Hematopoietic multipotent progenitor cell treated with erythropoietin and hydrocortisone succinate and interleukin-3 and kit ligand, for 6 days (in vitro differentiated cells): ENCODE data around the gene DYDC2.
A peak's percentile ranks its signal among the peaks of the same experiment; 100 is the strongest.
"Not testable (repeated sequence)": the region's sequence is repeated elsewhere in the genome, so short reads cannot be mapped to it uniquely, and the experiment has no call there.

Source experiments
- DNase-seq: peaks from one replicate; pipeline ENCODE4 v3.0.0-alpha.2; 2015

DYDC2 gene, protein sequence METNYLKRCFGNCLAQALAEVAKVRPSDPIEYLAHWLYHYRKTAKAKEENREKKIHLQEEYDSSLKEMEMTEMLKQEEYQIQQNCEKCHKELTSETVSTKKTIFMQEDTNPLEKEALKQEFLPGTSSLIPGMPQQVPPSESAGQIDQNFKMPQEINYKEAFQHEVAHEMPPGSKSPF

DNA sequence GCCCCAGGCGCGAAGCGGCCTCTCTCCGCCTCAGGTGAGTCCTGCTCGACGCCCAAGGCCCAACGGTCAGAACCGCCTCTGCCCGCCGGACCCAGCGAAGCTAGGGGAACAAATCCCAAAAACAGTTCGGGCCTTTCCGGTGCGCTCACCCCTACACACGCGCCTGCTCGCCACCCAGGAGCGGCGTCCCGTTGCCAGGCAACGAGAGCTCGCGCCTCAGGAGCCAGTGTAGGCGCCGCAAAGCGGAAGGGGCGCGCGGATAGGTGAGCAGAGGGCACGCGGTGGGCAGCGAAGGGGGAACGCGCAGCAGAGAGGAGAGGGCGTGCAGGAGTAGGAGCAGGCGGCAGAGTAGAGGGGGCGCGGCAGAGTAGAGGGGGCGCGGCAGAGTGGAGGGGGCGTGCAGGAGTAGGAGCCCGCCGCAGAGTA is at the start of gene DYDC2, which contains the start of gene DYDC1:
DYDC2 (plus strand) TSS at position 219 of the 426 bp plus-strand sequence. CDS start 5,663 bp downstream, outside the sequence.
DYDC1 (minus strand) TSS at position 193 of the 426 bp plus-strand sequence. CDS start 4,154 bp downstream, outside the sequence.
- peak; percentile 69 for DNase-seq

DNA sequence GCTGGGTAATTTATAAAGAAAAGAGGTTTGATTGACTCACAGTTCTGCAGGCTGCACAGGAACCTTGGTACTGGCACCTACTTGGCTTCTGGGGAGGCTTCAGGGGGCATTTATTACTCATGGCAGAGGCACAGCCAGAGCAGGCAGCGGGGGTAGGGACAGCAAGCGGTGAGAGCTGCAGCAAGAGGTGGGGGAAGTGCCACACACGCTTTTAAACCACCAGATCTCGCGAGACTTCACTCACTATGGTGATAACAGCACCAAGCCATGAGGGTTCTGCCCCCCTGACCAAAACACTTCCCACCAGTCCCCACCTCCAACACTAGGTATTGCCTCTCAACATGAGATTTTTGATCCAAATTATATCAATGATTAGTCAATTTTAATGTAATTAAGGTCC is 43.1 kb upstream of the DYDC2 start:
- no peak for DNase-seq

DNA sequence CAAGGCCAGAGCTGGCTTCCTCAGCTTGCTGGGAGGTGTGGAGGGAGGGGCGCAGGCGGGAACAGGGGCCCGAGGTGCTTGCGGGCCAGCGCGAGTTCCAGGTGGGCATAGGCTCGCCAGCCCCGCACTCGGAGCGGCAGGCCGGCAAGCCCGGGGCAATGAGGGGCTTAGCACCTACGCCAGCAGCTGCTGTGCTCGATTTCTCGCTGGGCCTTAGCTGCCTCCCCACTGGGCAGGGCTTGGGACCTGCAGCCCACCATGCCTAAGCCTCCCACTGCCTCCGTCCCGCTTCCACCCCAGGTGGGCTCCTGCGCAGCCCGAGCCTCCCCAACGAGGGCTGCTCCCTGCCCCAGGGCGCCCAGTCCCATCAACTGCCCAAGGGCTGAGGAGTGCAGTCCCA is 41.2 kb upstream of the DYDC2 start:
- no peak for DNase-seq

DNA sequence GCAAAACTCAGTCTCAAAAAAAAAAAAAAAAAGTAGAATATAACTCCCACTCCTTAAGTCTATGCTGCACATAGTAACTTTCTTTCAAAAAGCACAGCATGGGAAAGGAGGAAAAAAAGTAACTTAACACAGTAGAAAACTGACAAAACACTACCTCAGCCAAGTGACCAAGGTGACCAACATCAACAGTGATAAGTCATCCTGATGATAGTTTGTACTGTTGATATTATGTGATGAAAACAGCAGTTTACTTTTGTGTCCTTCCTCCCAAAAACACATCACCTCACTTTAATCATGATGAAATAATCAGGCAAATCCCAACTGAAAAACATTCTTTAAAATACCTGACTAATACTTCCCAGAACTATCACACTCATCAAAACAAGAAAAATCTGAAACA is 37.8 kb upstream of the DYDC2 start:
- no peak for DNase-seq

DNA sequence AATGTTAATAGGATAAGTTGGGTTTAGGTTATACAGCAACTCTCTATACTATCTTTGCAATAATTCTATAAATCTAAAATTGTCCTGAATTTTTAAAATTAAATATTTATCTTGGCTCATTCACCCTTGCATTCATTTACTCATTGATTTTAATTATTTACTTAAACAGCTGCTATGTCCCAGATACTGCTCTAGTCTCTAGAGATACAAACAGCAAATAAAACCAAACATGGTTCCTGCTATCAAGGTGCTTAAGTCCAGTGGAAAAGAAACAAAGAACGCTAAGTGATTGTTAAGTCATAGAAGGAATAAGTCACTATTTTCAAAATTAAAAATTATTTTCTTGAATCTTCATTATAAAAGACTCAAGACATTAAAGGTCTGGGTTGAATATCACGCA is 37.3 kb upstream of the DYDC2 start:
- no peak for DNase-seq

DNA sequence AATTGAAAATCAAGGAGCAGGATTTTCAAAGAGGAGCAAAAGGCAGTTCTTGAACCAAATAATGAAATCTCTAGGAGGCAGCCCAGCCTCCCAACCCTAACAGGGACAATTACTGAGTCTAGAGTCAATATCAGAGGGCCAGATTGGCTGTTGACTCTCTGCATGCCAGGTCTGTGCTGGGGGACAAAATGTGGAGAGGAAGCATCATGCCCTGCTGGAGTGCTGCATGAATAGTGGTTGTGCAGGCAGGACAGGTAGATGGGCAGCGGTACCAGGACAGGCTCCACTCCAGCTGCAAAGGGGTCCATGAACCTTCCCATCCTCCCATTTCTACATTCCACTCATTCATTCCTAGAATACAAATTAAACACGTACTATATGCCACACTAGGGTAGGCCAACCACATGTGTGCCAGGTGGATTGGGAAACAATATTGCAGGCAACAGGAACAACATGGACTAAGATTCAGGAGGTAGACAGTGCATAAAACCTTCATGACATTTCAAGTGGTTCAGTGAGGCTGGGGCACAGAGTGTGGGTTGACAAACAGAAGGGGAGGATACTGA is 36.8 kb upstream of the DYDC2 start:
- no peak for DNase-seq

DNA sequence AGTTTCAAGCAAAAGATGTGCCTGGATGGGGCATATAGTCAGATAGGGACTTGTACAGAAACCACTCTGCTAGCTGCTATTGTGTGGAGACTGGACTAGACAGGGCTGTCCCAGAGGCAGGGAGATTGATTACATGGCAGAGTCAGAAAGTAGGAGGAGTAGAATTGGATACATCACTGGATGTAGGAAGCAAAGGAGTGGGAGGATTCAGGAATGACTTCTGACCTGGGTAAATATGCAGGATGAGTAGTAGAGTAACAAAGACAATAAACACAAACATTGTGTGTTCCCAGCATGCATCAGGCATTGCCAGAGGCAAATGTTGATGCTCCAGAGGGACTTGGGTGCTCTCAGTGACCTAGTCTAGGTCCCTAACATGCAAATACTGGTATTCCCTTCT is 36.2 kb upstream of the DYDC2 start:
- no peak for DNase-seq

DNA sequence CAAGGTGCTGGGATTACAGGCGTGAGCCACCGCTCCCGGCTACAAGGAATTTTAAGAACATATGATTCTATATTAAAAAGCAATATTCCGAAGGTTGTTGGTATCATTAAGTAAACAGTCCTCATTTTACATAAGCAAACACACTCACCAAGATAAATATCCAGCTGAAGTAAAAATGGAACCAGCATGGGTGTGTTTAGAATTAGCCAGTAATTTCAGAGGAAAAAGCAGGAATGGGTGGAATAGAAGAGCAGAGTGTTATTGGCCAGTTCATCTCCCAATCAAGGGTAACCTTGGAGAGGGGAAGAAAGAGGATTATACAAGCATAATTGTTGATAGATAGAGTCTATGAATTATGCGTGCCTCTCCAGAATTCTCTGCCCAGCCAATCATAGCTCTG is 35.4 kb upstream of the DYDC2 start:
- DNase-seq = no peak

DNA sequence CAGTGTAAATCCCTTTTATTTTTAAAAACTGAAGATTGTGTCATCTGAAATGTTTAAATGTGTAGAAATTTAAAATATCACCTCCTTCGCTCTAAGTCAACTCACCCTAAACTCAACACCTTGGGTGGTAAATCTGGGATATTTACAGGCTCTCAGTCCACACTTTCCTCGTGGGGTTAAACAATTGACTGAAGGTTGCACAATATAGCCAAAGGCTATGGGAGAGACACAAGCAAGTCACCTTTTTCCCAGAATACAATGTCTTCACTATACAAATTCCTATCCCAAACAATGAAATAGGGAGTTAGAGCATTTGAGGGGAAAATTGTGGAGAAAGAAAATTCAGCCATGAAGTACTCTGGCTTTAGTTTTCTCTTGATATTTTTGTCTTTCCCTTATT is 34.4 kb upstream of the DYDC2 start:
- DNase-seq = no peak

DNA sequence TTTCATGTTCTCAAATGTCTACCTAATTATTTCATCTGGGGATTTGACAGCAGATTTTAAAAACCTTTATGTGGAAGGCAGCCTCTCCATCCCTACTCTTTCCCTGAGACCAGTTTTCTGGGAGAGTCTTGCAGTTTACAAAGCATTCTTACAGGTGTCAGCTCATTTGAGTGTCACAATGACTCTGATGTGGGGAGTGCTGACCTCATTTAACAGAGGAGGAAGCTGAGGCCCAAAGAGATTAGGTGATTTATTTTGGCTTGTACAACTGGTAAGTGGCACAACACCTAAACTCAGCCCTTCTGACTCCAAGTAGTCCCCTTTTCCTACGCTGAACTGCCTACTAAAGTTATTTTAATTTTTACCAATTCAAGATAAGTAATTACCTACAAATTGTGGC is 33.9 kb upstream of the DYDC2 start:
- DNase-seq = no peak

DNA sequence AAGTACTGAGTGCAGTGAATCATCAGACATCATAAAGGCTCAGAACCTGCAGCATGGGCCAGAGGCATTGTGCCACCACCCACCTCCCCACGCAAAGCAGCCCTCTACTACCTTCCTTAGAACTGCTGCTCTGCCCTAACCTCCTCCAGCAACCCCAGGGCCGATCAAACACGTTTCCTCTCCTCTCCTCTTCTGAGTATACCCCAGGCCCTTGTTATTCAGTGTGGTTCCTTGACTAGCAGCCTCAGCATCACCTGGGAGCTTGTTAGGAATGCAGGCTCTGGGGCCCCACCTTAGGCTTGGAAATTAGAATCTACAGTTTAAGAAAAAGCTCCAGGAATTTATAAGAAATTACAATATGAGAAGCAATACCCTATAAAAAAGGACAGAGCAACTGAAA is 33.3 kb upstream of the DYDC2 start:
- no peak for DNase-seq

DNA sequence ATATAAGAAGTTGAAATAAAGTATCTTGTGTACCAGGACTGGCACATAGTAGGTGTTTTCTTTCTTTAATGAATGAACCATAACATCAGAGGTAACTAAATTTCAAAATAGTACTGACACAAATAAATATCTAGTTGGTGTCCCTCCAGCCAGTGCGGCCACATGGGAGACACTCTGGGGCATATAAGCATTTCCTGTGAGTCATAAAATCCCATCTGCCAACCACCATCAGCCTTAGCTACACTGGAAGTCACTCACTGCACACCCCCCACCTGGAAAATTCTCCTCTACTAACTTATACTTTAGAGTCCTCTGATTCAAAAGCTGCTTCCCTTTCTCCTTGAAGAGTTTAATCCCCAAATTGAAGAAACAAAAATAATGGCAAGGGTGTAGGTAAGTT is 32.5 kb upstream of the DYDC2 start:
- DNase-seq = no peak

DNA sequence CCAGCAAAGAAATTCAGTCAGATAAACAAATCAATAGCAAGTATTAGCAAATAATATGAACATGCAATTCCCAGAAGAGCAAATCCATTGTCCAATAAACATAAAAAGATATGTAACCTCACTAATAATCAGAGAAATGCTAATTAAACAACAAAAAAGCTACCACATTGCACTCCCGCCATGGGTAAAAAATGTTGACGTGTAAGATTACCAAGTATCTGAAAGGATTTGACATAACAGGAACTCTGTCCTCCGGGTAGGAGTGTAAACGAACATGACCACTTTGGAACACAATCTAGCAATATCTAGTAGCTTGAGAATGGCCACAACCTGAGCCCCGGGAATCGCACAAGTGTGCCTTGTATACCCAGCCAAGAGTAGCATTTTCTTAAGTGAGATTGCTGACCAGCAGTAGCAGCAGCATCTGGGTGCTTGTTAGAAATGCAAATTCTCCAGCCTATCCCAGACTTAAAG is 31.7 kb upstream of the DYDC2 start:
- no peak for DNase-seq

DNA sequence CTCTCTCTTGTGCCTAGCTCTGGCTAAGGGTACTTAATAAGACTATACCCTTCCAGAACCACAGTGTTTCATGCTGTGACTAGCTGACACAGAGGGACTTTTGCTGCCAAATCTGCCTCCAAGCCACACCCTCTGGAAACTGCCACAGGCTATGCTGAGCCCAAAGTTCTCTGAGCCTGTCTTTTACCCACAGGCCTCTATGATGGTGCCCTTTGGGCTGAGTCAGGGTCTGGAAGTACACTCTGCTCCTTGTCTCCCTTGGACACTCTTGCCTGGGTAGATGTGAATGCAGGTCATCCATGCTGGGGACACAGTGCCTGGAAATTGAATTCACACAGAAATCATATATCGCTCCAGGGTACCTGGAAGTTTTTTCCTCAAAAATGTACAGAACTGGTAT is 22.6 kb upstream of the DYDC2 start:
- DNase-seq = no peak

DNA sequence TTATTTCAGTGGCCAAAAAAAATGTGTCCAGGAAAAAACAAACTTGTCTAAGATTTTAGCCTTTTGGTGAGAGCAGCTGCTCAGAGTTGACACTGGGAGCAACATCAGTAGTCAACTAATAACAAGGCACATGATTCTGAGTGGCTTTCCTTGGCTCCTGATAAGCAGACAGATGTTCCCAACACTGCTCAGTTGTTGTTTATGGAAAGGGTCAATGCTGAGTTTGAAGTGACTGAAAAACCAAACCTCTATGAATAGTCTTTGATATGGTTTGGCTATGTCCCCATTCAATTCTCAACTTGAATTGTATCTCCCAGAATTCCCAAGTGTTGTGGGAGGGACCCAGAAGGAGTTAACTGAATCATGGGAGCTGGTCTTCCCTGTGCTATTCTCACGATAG is 12.3 kb upstream of the DYDC2 start:
- no peak for DNase-seq

DNA sequence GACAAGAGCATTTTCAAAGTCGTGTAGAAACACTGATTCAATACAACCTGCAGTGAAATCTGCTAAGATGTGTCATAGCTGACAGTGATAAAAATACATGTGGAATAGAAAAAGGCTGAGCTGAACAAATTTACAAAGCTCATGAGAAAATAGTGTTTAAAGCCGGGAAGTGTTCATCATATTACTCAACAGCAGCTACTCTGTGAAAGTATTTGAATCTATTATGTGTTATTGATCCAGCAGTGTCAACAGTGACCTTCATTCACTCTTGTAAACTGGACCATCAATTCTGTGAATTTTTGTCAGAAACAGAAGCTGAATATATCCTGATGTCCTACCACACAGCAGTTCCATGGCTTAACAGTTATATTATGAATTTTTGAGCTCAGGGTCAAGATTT is 11.7 kb upstream of the DYDC2 start:
- no peak for DNase-seq

DNA sequence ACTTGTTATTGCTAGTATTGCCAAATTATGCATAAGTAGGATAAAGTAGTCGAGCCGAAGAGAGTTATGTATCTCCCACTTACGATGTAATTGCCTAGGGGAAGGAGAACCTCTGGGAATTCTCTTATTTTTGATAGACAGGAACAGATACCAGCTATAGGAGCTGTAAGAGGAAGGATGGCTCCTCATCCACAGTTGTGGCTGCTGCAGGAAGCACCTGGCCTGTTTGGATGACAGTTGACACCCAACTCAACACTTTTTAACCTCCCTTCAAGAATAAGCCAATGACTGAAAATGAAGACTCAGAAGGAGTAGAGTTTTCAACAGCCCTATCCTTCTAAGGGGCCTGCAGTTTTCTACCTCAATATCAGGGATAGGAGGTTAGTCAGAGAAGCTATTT is 6.3 kb upstream of the DYDC2 start:
- no peak for DNase-seq

DNA sequence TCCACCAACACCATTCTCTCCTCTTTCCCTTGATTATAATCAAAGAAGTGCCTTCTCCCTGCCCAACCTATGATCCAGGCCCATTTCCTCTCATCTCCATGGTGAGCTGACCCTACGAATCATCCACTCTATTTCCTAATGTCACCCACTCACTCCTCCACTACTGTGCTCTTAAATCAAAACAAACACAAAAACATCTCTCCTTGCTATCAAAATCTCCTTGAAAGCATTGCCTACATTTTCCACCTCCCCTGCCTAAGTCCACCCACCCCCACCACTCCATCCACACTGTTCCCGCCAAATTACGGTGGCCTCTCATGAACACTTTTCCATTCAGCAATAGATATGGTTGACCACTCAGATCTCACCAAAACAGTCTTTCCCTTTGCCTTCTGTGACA is 5.4 kb upstream of the DYDC2 start:
- DNase-seq = no peak

DNA sequence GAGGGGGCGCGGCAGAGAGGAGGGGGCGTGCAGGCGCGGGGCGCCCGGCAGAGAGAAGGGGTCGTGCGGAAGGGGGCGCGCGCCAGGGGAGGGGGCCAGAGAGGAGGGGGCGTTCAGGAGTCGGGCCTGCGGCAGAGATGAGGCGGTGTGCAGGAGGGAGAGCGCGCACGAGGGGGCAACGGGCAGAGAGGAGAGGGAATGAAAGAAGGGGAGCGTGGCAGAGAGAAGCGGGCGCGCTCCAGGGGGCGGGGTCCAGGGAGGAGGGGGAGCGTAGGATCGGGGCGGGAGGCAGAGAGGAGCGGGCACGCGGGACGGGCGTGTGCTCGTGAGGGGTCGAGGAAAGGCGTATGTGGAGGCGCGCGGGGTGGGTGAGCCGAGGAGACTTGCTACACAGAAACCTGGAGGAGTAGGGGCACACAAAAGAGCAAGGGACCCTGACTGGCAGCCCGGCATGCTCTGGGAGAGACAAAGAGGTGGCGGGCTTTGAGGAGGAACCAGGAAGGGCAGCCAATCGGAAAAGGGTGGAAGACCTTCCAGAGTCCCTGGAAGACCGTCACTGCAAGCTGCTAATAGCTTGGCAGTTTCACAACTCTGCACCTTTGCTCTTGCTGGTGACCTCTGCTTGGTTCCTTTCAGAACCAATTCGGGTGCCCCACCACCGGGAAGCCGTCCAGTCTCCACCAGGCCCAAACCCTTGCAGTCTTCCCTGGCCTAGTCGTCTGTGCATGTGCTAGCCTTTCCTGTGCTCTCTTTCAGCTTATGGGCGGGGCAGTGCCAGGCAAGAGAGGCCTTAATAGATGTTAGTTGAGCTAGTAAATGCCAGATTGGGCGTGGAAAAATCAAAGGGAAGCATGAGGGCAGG is 639 bp downstream of the DYDC2 start:
- DNase-seq = peak; percentile 27

DNA sequence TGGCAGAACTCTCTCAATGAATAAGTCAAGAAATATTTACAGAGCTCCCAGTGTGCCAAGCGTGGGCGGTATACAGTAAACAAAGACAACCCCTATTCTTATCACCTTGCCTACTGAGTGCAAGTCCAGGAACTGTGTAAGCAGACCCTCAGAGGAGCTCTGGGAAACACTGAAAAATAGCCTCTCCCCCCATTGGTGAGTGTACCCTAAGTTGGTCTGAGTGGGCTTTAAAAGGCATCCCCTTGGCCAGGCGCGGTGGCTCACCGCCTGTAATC is 1.2 kb downstream of the DYDC2 start:
- no peak for DNase-seq

DNA sequence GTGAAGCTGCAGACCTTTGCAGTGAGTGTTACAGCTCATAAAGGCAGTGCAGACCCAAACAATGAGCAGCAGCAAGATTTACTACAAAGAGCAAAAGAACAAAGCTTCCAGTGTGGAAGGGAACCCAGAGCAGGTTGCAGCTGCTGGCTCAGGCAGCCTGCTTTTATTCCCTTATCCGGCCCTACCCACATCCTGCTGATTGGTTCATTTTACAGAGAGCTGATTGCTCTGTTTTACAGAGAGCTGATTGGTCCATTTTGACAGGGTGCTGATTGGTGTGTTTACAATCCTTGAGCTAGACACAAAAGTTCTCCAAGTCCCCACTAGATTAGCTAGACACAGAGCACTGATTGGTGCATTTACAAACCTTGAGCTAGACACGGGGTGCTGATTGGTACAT is 2.3 kb downstream of the DYDC2 start:
- not testable (repeated sequence) for DNase-seq

DNA sequence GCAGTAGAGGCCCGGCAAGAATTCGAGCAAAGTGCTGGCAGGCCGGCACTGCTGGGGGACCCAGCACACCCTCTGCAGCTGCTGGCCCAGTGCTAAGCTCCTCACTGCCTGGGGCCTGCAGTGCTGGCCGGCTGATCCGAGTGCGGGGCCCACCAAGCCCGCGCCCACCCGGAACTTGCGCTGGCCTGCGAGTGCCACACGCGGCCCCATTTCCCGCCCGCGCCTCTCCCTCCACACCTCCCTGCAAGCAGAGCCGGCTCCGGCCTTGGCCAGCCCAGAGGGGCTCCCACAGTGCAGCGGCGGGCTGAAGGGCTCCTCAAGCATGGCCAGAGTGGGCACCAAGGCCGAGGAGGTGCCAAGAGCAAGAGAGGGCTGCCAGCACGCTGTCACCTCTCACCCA is 3.1 kb downstream of the DYDC2 start:
- DNase-seq = no peak

DNA sequence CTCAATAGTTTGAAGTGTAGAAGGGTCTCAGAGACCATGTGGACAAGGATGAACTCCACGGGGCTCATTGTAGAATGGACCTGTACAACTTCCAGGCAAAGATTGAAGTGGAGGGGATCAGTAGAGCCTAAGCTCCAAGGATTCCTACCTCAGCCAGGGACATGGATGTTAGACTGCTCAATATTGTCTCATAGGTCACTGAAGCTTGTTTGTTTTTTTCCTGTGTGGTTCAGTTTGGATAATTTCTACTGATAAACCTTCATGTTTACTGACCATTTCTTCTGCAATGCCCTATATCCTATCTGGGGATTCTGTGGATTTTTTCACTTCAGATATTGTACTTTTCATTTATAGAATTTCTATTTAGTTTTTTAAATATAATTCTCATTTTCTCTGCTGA is 8.9 kb downstream of the DYDC2 start:
- DNase-seq = no peak

DNA sequence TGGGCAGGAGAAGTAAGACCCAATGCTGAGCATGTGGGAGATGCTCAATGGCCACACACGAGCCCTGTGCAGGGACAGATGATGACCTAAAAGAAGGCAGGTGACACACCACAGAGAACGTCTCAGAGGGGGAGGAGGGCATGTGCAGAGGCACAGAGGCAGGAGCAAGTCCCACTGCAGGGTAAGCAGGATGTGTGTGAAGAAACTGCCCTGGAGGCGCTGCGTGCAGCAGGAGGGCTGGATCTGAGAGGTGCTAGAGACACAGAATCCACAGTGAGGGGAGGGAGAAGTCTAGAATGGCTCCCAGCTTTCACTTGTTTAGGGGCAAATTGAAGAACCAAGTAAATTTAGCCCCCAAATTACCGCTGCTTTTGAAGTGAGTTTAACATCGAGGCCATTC is 14.9 kb downstream of the DYDC2 start:
- DNase-seq = no peak
